ENCODE measurements around the gene PXDC1.

GRCh38 chr6:3786141-3786540 is 34.6 kb upstream of the PXDC1 start:
- TF ChIP-seq CTCF (IDR thresholded peaks at IDR 0.05) (no peak), ZFX (IDR thresholded peaks at IDR 0.05; ENCODE audit: borderline replicate concordance) (no peak)
